NK-92 treated with Interleukin-12 subunit alpha and Interleukin-12 subunit beta, amount 100 ng/mL, for 24 hours (cell line): ENCODE measurements around the gene FOXP3.

Experiments used
- DNase-seq: peaks from one replicate; lab custom pipeline; 2025; lab: John Stamatoyannopoulos, UW

The FOXP3 gene

GRCh38 chrX:49273181-49273727 lies 8.7 kb upstream of the FOXP3 start:
- no peak for DNase-seq

DNA sequence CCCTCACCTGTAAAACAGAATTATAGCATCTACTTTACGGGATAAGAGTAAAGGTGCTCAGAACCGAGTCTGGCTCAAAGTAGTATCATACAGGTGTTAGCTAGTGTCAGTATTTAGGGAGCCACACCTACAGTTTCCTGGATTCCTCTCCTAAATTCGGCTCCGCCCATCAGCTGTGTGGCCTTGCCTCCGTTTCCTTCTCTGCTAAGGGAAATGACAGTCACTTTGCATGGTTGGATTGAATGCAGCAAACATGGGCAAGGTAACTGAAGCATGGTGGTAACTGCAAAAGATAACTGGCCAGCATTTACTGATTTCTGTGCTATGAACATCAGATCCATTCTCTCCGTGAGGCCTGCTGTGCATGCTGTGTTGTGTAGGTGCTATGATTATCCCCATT lies 7.9 kb upstream of the FOXP3 start:
- no peak for DNase-seq

GRCh38 chrX:49271341-49271740 lies 6.8 kb upstream of the FOXP3 start:
- DNase-seq, result no peak

DNA sequence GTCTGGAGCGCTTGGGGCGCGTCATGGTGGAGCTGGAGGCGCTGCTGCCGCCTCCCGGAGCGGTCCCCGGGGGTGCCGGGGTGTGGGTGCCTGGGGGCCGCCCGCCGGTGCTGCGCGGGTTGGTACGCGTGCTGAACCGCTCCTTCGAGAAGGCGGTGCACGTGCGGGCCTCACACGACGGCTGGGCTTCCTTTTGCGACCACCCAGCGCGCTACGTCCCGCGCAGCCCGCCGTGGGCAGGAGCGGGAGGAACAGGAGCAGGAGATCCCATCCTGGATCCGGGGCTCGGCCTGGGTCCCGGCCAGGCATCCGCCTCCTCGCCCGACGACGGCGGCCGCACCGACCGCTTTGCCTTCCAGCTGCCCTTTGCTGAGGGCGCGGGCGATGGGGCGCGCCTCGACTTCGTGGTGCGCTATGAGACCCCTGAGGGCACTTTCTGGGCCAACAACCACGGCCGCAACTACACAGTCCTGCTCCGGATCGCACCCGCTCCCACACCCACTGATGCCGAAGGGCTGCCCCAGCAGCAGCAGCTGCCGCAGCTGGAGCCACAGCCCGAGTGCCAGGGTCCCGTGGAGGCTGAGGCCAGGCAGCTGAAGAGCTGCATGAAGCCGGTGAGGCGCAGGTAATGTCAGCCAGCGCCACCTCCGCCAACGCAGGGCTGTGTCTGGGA lies 5.9 kb upstream of the FOXP3 start:
- no peak for DNase-seq

- no peak for DNase-seq
Observed at GRCh38 chrX:49269767-49270248, 5.3 kb upstream of the FOXP3 start, which contains the start of gene PPP1R3F. Gene PPP1R3F (plus strand): TSS chrX:49269793. CDS start chrX:49269870, 77 bp downstream.

- DNase-seq, result peak; percentile 93
Observed at GRCh38 chrX:49269010-49269766, 4.7 kb upstream of the FOXP3 start.

DNA sequence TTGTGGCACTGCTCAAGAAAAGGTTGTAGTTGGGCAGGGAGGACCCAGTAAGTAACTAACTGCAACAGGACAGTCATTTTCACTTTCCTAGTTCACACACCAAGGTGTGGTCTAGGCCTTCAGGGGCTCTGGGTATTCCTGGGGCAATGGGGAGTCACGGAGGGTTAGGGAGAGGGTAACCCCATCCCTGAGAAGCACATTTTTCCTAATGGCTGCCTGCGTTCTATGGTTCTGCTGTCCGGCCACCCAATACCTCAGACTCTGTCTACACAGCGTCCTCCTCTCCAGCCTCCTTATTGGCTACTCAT lies 4.1 kb upstream of the FOXP3 start:
- no peak for DNase-seq

DNA sequence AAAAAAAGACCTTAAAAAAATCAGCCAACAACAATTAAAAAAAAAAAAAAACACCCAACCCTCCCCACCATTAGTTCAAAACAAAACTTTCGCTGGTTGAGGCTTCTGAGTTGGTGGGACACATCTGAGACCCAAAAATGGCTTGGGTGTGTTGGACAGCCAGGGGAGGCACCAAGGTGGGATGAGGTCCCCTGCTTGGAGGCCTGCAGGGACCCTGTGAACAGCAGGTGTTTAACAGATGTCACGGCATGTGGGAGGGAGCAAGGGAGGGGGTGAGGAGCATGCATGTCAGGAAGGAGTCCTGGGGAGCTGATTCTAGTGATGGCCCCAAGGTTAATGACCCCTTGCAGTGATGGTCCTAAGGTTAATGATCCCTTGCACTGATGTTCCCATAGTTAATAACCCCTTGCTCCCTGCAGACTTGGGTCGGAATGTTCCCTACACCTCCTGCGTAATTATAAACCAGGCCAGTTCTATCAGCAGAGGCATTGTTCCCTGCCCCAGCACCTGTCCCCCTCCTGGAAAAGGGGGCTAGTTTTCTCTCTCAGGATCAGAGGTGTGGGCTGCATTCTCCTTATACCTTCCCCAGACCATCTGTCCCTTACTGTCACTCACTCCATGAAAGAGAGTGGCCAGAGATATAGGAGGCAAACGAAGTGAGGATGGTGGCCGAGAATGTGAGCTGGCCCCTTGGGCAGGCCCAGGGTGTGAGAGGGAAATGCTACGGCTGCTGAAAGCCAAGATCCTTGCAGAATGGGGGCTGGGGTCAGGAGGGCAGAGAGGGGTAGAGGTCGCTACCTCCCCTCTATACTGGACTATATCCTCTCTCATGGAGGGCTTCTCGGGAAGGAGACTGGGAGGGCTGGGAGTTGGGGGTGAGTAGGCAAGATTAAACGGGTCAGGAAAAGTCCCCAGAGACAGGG lies 2.3 kb upstream of the FOXP3 start:
- no peak for DNase-seq

GRCh38 chrX:49263631-49264030 lies 879 bp downstream of the FOXP3 start:
- DNase-seq, result no peak

- no peak for DNase-seq
Observed at GRCh38 chrX:49262603-49263002, 1.9 kb downstream of the FOXP3 start.

- no peak for DNase-seq
Observed at GRCh38 chrX:49260221-49260985, 4.1 kb downstream of the FOXP3 start.

DNA sequence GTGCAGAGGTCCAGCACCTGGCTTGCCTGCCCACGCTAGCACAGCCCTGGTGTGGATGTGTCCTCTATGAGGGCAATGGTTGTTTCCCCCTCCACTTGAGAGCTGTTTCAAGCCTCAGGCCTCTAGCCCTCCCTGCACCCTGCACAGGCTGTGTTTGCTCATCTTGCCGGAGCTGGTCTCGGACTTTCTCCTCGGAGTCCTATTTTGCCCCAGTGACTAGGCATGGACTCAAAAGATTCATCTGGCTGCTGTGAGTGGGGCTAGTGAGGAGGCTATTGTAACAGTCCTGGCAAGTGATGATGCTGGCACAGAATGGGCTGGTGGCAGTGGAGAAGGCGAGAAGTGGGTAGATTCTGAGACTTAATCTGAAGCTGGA lies 5.8 kb downstream of the FOXP3 start:
- no peak for DNase-seq

DNA sequence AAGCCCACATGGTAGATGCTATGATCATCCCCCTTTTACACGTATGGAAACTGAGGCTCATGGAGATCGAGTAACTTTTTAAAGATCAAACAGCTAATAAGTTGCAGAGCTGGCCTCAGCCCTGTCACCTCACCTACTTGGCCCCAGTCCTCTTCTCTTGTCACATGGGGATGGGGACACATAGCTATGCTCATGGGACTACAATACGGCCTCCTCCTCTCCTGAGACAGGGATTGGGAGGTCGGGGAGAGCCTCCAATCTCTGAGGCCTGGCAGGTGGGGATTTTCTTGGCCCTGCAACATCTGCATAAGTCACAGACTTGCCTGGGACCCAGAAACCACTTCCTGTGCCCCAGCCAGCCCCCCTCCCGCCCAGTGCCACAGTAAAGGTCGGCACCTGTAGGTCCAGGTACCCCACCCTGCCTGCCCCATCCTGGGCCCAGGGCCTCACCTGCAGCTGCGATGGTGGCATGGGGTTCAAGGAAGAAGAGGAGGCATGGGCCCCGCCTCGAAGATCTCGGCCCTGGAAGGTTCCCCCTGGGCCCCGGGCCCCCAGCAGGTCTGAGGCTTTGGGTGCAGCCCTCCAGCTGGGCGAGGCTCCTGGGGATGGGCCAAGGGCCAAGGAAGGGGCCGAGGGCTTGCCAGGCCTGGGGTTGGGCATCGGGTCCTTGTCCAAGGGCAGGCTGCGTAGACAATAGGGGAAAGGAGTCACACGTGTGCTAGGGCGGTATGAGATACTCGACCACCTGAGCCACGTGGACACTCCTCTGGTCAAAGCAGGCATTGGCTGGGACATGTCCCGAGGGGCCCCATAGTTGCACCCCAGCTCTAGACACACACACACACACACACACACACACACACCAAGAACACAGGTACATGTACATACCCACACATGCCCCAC lies 6.4 kb downstream of the FOXP3 start:
- DNase-seq, result peak; percentile 6

- no peak for DNase-seq
Observed at GRCh38 chrX:49257074-49257790, 7.3 kb downstream of the FOXP3 start.

DNA sequence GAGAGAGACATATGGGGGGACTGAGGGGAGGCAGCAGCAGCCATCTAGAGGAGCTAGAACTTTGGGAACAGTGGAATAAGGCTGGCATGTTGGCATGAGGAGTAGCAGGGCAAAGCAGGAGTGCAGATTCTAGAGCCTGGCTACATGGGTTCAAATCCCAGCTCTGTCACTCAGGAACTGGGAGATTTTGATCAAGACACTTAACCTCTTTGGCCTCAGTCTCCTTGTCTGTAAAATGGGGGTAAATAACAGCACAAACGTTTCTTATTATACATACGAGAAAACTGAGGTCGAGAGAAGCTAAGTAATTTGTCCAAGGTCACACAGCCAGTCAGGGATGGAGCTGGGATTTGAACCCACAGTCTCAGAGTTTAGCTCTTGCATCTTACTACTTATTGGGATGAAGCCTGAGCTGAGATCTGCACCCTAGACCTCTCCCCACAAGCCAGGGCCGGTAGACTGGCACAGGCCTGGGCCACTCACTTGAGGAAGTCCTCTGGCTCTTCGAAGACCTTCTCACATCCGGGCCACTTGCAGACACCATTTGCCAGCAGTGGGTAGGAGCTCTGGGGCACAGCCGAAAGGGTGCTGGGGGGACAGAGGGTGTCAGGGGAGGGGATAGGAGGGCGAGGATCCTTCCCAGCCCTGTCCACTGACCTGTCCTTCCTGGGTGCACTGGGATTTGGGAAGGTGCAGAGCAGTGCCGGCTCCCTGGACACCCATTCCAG lies 8.1 kb downstream of the FOXP3 start:
- no peak for DNase-seq

- DNase-seq, result no peak
Observed at GRCh38 chrX:49254639-49255038, 9.9 kb downstream of the FOXP3 start.

DNA sequence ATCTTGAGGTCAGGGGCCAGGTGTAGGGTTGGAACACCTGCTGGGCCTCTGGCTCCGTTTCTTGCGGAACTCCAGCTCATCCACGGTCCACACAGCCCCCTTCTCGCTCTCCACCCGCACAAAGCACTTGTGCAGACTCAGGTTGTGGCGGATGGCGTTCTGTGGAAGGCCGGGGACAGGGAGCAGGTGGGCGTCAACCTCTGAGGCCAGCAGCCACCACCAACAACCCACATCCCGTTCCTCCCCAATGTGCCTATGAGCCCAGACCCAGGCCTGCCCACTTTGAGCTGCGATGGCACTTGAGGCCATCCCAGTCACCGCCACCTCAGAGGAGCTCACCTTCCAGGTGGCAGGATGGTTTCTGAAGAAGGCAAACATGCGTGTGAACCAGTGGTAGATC lies 13.2 kb downstream of the FOXP3 start:
- no peak for DNase-seq

- DNase-seq, result no peak
Observed at GRCh38 chrX:49250578-49250977, 13.9 kb downstream of the FOXP3 start.

GRCh38 chrX:49250066-49250465 lies 14.4 kb downstream of the FOXP3 start:
- no peak for DNase-seq
